Glutamatergic neuron (in vitro differentiated cells): ENCODE data around the gene INSIG1. TPM values are rescaled to one million over a fixed set of nuclear protein-coding genes. Genes with fewer than 3 reads are reported as not detected.

ENCODE experiments used
- DNase-seq: peaks from one replicate; pipeline ENCODE4 v3.0.0; 2022
- H3K27ac Mint-ChIP-seq: one replicate; pipeline ENCODE4 v1.8.0; 2020; ENCODE audit warnings: mild to moderate bottlenecking, mixed read lengths, inconsistent platforms; ENCODE audit not compliant: unreplicated experiment
- H3K27me3 Mint-ChIP-seq: one replicate; pipeline ENCODE4 v1.8.0; 2020; ENCODE audit warnings: mild to moderate bottlenecking, moderate library complexity, mixed read lengths, inconsistent platforms; ENCODE audit not compliant: unreplicated experiment
- H3K36me3 Mint-ChIP-seq: one replicate; pipeline ENCODE4 v1.8.0; 2020; ENCODE audit warnings: mild to moderate bottlenecking, mixed read lengths, inconsistent platforms; ENCODE audit not compliant: unreplicated experiment
- H3K4me1 Mint-ChIP-seq: one replicate; pipeline ENCODE4 v1.8.0; 2020; ENCODE audit warnings: mild to moderate bottlenecking, low read depth, mixed read lengths, inconsistent platforms; ENCODE audit not compliant: unreplicated experiment
- H3K4me3 Mint-ChIP-seq: one replicate; pipeline ENCODE4 v1.8.0; 2020; ENCODE audit warnings: mild to moderate bottlenecking, mixed read lengths, inconsistent platforms; ENCODE audit not compliant: unreplicated experiment
- H3K9me3 Mint-ChIP-seq: one replicate; pipeline ENCODE4 v1.8.0; 2020; ENCODE audit warnings: mild to moderate bottlenecking, moderate library complexity, mixed read lengths, inconsistent platforms; ENCODE audit not compliant: unreplicated experiment
- CTCF ChIP-seq: fragments of 200-600 bp; sonication (generic); IDR thresholded peaks from one replicate; pipeline ENCODE4 v1.5.0; 2021; ENCODE audit not compliant: partially characterized antibody, unreplicated experiment
- total RNA-seq: library from RNA; stranded (reverse); fragmentation: NEBNext Ultra II Directional; extraction: Animal tissue kit (Norgen Biotek cat#: 25700); gene quantifications from one replicate; pipeline ENCODE4 v1.2.1, GENCODE V29; 2021; ENCODE audit not compliant: unreplicated experiment

INSIG1 gene
- total RNA-seq, 1 donor from 2014 or later = 95.2 TPM

GRCh38 chr7:155331396-155331795 is 33.7 kb downstream of the INSIG1 start:
- Mint-ChIP-seq H3K4me1 (no peaks in the 10 kb centered on the region), H3K27ac (no peak overlapping the region), H3K9me3 (no peaks in the 10 kb centered on the region), H3K4me3 (no peak overlapping the region), H3K36me3 (peaks cover 5% of the 10 kb centered on the region), H3K27me3 (no peaks in the 10 kb centered on the region)
- DNase-seq = no peak
- TF ChIP-seq CTCF = no peak

- Mint-ChIP-seq H3K36me3 (peaks cover 5% of the 10 kb centered on the region), H3K27me3 (peaks cover 3% of the 10 kb centered on the region), H3K4me1 (peaks cover 5% of the 10 kb centered on the region), H3K27ac (no peak overlapping the region), H3K9me3 (no peaks in the 10 kb centered on the region), H3K4me3 (no peak overlapping the region)
- DNase-seq = no peak
- TF ChIP-seq CTCF = no peak
These were observed 35.9 kb downstream of the INSIG1 start for GRCh38 chr7:155333346-155334234.

- Mint-ChIP-seq H3K27me3 (peaks cover 4% of the 10 kb centered on the region), H3K36me3 (no peaks in the 10 kb centered on the region), H3K4me3 (no peak overlapping the region), H3K9me3 (peaks cover 3% of the 10 kb centered on the region), H3K27ac (no peak overlapping the region), H3K4me1 (peaks cover 5% of the 10 kb centered on the region)
- no peak for TF ChIP-seq CTCF
- DNase-seq = no peak
These were observed 39.3 kb downstream of the INSIG1 start for GRCh38 chr7:155336812-155337602.

- TF ChIP-seq CTCF = no peak
- H3K36me3 Mint-ChIP-seq = no peaks in the 10 kb centered on the region
- no peak overlapping the region for H3K27ac Mint-ChIP-seq
- DNase-seq = no peak
- H3K4me3 Mint-ChIP-seq = no peak overlapping the region
- peaks cover 4% of the 10 kb centered on the region for H3K27me3 Mint-ChIP-seq
- peaks cover 5% of the 10 kb centered on the region for H3K4me1 Mint-ChIP-seq
- peaks cover 3% of the 10 kb centered on the region for H3K9me3 Mint-ChIP-seq
These were observed 40.4 kb downstream of the INSIG1 start for GRCh38 chr7:155337946-155338631.
